RPMI7951 (cell line): ENCODE data around the gene TOM1L2. TPM values are rescaled to one million over a fixed set of nuclear protein-coding genes. Genes with fewer than 3 reads are reported as not detected.

ENCODE experiments used
- DNase-seq: peaks from one replicate; pipeline ENCODE4 v3.0.0-alpha.2; 2012; ENCODE audit warnings: low read depth
- total RNA-seq: library from RNA; depleted of rRNA; stranded (reverse); fragments of >200 nt; shearing (Covaris generic); gene quantifications from 2 replicates; pipeline ENCODE4 v1.2.3, GENCODE V29; 2014

The TOM1L2 gene
- total RNA-seq, 1 experiment from 2014 or later = 18.5 TPM

GRCh38 chr17:17849147-17849820 is 122.9 kb downstream of the TOM1L2 start:
- peak; percentile 85 for DNase-seq

GRCh38 chr17:17848311-17849082 is 123.7 kb downstream of the TOM1L2 start:
- DNase-seq = no peak

GRCh38 chr17:17847726-17848125 is 124.5 kb downstream of the TOM1L2 start:
- DNase-seq = no peak

GRCh38 chr17:17847118-17847689 is 125.0 kb downstream of the TOM1L2 start:
- no peak for DNase-seq

GRCh38 chr17:17846645-17847044 is 125.6 kb downstream of the TOM1L2 start:
- no peak for DNase-seq

GRCh38 chr17:17846003-17846402 is 126.2 kb downstream of the TOM1L2 start:
- DNase-seq = no peak

- DNase-seq = no peak
Measured at GRCh38 chr17:17845046-17845775, 127.0 kb downstream of the TOM1L2 start.

GRCh38 chr17:17844500-17844899 is 127.7 kb downstream of the TOM1L2 start:
- no peak for DNase-seq

- DNase-seq = no peak
Measured at GRCh38 chr17:17844079-17844478, 128.1 kb downstream of the TOM1L2 start.

GRCh38 chr17:17843096-17843495 is 129.1 kb downstream of the TOM1L2 start:
- DNase-seq = no peak

- DNase-seq = no peak
Measured at GRCh38 chr17:17842111-17842876, 129.9 kb downstream of the TOM1L2 start.

- DNase-seq = peak; percentile 61
Measured at GRCh38 chr17:17841601-17842025, 130.6 kb downstream of the TOM1L2 start.

GRCh38 chr17:17840751-17841591 is 131.2 kb downstream of the TOM1L2 start:
- peak; percentile 63 for DNase-seq

GRCh38 chr17:17839791-17840707 is 132.2 kb downstream of the TOM1L2 start:
- DNase-seq = peak; percentile 94

- peak; percentile 79 for DNase-seq
Measured at GRCh38 chr17:17837966-17838962, 133.9 kb downstream of the TOM1L2 start.

- peak; percentile 82 for DNase-seq
Measured at GRCh38 chr17:17837380-17837821, 134.8 kb downstream of the TOM1L2 start.

- DNase-seq = peak; percentile 46
Measured at GRCh38 chr17:17836818-17837379, 135.3 kb downstream of the TOM1L2 start, which contains the start of gene SREBF1. Gene SREBF1, minus strand, starts transcription at chr17:17836986. Its CDS starts 169 bp downstream, at chr17:17836817.
